ENCODE data around the gene LHX3. TPM values are rescaled to one million over a fixed set of nuclear protein-coding genes. Genes with fewer than 3 reads are reported as not detected.

Gene LHX3
- total RNA-seq, 2 experiments from 2014 or later = not detected

DNA sequence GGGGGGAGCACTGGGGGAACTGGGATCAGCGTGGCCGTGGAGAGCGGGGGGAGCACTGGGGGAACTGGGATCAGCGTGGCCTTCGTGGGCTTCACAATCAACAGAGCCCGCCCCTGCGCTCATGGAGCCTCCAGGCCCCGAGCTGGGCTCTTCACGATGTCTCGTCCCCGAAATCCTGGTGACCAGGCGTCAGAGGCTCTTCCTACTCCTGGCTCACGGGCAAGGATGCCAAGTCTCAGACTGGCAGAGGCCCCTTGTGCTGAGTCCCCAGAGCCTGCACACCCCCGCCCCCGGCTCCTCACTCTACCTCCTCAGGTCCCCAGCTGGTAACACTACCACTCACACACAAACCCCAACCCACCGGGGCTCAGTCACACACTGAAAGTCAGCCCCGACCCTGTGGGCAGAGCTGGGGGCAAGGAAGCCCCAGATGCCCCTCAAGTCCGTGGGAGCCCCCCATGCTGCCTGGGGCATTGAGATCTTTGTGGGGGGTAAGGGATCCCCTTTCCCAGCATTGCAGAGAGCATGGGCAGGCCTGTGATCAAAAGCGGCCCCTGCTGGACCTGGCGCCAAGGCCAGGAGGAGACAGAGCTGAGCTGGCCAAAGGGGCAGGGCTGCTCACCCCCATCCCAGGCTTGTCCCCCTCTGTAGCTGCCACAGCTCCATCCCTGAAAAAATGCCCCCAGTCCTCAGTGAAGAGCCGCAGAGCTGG is 26.7 kb downstream of the LHX3 start:
- Mint-ChIP-seq H3K9me3 (no peaks in the 10 kb centered on the region), H3K4me3 (no peak overlapping the region), H3K36me3 (ENCODE audit: low read depth) (no peaks in the 10 kb centered on the region), H3K4me1 (no peaks in the 10 kb centered on the region), H3K27me3 (no peaks in the 10 kb centered on the region), H3K27ac (no peak overlapping the region)
- no peak for DNase-seq
- ChIA-PET POLR2A (no interaction called here), CTCF (no interaction called here)

- ChIA-PET POLR2A (no interaction called here), CTCF (no interaction called here)
- Mint-ChIP-seq H3K9me3 (no peaks in the 10 kb centered on the region), H3K27ac (no peak overlapping the region), H3K36me3 (ENCODE audit: low read depth) (no peaks in the 10 kb centered on the region), H3K4me1 (no peaks in the 10 kb centered on the region), H3K27me3 (no peaks in the 10 kb centered on the region), H3K4me3 (no peak overlapping the region)
- DNase-seq = no peak
Observed at GRCh38 chr9:136177224-136177623, 27.7 kb downstream of the LHX3 start.

DNA sequence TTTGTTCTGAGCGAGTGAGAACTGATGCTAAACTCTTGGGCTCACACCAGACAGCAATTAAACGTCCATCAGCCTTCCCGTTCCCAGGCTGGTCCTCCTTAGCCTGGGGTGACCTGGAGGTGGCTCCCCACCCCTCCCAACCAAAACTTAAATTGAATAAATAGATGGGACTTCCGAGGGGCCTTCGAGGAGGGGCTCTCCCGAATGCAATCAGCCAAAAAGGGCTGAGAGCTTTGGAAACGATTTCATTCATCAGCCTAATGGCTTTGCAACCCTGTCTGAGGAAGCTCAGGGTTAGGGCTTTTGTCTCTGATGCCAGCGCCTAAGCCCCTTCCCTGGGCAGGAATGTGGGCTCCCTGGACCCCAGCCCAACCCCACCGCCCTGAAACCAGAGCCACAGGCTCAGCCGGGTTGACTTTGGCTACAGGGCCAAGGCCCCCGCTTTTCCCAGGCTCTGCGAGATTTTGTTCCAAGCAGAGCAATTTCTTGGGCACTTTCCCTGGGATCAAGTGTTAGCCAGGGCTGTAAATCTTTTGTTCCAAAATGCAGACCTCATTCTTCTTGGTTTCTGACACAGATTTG is 29.2 kb downstream of the LHX3 start:
- H3K27me3 Mint-ChIP-seq = no peaks in the 10 kb centered on the region
- no peaks in the 10 kb centered on the region for H3K9me3 Mint-ChIP-seq
- no peak for DNase-seq
- H3K36me3 Mint-ChIP-seq (ENCODE audit: low read depth) = no peaks in the 10 kb centered on the region
- H3K4me3 Mint-ChIP-seq = no peak overlapping the region
- H3K27ac Mint-ChIP-seq = no peak overlapping the region
- H3K4me1 Mint-ChIP-seq = no peaks in the 10 kb centered on the region
- ChIA-PET POLR2A (no interaction called here), CTCF (no interaction called here)

DNA sequence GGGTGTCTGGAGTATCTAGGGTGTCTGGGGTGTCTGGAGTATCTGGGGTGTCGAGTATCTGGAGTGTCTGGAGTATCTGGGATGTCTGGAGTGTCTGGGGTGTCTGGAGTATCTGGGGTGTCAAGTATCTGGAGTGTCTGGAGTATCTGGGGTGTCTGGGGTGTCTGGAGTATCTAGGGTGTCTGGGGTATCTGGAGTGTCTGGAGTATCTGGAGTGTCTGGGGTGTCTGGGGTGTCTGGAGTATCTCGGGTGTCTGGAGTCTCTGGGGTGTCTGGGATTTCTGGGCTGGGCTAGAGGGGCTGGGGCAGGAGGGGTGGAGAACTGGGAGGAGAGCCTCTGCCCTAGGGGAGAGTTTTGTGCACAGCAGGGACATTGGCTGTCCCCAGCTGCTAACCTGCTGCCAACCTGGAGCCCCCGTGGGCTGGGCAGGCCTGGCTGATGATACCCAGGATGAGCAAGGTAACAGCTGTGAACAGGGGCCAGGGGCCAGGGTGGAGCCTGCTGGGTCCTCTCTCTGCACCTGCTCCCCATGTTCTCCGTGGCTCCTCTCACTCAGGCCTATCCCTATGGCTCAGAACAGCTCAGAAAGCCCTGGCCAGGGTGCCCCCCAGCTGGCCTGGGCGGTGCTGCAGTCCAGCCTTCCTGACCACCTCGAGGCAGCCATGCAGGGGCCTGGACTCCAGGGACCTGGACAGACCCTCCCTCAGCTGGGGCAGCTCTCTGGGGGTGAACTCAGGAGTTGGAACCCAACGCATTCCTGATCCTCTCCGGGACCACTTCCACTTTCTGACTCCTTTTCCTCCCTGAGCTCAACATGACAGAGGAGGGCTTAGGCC is 29.9 kb downstream of the LHX3 start:
- Mint-ChIP-seq H3K27me3 (no peaks in the 10 kb centered on the region), H3K9me3 (no peaks in the 10 kb centered on the region), H3K4me3 (no peak overlapping the region), H3K27ac (no peak overlapping the region), H3K36me3 (ENCODE audit: low read depth) (no peaks in the 10 kb centered on the region), H3K4me1 (no peaks in the 10 kb centered on the region)
- POLR2A ChIA-PET = no interaction called here
- CTCF ChIA-PET = interaction anchor here (0.5 kb wide), 1 partner anchor 1928 kb away, joined by 5 read pairs; no protein-coding TSS in a partner anchor
- no peak for DNase-seq

DNA sequence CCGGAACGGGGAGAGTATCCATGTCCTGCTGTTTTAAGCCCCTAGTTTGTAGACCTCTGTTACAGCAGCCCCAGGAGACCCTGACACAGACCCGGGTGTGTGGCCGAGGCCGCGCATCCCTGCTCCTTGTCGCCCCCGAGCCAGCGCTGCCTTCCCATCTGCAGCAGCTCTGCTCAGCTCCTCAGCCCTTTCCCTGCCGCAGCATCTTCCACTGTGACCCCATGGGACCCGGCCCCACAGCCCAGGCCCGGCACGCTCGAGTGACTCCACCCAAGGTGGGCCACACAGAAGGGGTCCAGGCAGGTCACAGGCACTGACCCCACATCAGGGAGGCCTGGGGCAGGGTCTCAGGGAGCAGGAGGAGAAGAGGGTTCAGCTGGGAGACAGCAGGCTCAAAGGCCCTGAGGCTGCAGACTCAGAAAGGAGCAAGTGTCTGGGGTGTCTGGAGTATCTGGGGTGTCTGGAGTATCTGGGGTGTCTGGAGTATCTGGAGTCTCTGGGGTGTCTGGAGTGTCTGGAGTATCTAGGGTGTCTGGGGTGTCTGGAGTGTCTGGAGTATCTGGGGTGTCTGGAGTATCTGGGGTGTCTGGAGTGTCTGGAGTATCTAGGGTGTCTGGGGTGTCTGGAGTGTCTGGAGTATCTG is 31.2 kb downstream of the LHX3 start:
- Mint-ChIP-seq H3K27me3 (no peaks in the 10 kb centered on the region), H3K4me1 (no peaks in the 10 kb centered on the region), H3K27ac (no peak overlapping the region), H3K4me3 (no peak overlapping the region), H3K9me3 (no peaks in the 10 kb centered on the region), H3K36me3 (ENCODE audit: low read depth) (no peaks in the 10 kb centered on the region)
- CTCF ChIA-PET = no interaction called here
- no peak for DNase-seq
- POLR2A ChIA-PET = no interaction called here

- CTCF ChIA-PET = no interaction called here
- H3K36me3 Mint-ChIP-seq (ENCODE audit: low read depth) = no peaks in the 10 kb centered on the region
- no peaks in the 10 kb centered on the region for H3K27me3 Mint-ChIP-seq
- DNase-seq = no peak
- H3K4me3 Mint-ChIP-seq = no peak overlapping the region
- POLR2A ChIA-PET = no interaction called here
- H3K4me1 Mint-ChIP-seq = no peaks in the 10 kb centered on the region
- no peak overlapping the region for H3K27ac Mint-ChIP-seq
- no peaks in the 10 kb centered on the region for H3K9me3 Mint-ChIP-seq
Observed at GRCh38 chr9:136172412-136173079, 32.4 kb downstream of the LHX3 start.

DNA sequence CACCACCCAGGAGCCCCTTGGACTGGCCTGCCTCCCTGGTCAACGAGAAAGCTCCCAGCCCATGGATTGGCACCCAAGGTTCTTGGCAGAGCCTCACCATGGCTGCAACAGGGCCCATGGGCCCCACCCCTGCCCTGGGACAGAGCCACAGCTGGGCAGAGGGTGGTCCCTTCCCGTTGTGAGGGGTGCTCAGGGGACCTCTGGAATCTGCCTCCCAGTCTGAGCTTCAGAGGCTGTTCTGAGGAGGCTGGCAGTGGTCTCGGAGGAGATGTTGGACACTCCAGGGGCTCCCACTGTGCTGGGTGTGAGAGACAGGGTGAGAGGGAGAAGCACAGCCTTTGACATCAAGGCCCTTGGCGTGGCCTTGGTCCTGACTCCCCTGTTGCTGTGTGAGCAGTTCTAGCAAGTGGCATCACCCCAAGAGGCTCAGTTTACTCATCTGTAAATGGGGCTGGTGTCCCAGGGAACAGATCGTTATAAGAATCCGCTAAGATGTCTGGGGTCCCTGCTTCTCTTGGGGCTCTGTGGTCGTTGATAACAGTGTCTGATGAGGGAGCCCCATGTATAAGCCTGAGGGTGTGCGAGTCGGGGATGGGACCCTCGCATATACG is 33.0 kb downstream of the LHX3 start:
- no peak for DNase-seq
- Mint-ChIP-seq H3K9me3 (no peaks in the 10 kb centered on the region), H3K4me1 (no peaks in the 10 kb centered on the region), H3K4me3 (no peak overlapping the region), H3K36me3 (ENCODE audit: low read depth) (no peaks in the 10 kb centered on the region), H3K27me3 (no peaks in the 10 kb centered on the region), H3K27ac (no peak overlapping the region)
- ChIA-PET POLR2A (no interaction called here), CTCF (interaction anchor here (0.6 kb wide), 1 partner anchor 1113 kb away, joined by 3 read pairs; no protein-coding TSS in a partner anchor)

DNA sequence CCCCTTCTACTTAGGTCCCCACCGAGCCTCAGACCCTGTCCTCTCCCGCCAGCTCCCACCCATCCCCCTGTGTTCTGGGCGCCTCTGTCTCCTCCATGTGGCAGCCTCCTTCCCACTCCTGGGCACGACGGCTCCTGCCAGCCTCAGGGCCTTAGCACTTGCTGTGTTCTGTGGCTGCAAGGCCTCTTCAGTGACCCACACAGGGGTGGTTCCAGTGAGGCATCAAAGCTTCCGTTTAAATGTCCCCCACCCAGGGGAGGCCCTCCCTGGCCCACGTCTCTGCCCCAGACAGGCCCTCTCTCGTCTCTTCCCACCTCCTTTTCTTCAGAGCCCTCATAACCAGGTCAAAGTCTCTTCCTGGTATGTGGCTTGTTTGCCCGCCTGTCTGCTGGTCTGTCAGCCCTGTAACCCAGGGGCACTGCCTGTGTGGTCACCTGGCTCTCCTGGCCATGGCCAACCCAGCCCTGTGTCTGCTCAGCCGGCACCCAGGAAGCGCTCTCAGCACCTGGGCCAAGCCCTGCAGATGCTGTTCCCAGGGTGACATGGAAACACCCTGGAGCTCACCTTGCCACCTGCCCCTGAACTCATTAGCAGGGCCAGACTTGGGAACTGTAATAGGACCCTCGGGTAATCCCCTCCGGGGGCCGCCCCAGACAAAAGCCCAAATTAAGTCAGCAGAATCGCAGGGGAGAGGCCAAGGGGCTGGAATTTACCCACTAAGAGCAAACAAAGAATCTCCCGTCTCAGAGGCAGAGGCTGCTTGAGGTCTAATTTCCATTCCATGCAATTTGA is 33.7 kb downstream of the LHX3 start:
- H3K4me3 Mint-ChIP-seq = no peak overlapping the region
- H3K27ac Mint-ChIP-seq = no peak overlapping the region
- no peaks in the 10 kb centered on the region for H3K36me3 Mint-ChIP-seq (ENCODE audit: low read depth)
- H3K27me3 Mint-ChIP-seq = no peaks in the 10 kb centered on the region
- ChIA-PET POLR2A (no interaction called here), CTCF (interaction anchor here (0.6 to 1.2 kb wide), 2 partner anchors 96 to 1114 kb away, joined by 3 to 5 read pairs; no protein-coding TSS in a partner anchor)
- DNase-seq = no peak
- H3K4me1 Mint-ChIP-seq = no peaks in the 10 kb centered on the region
- H3K9me3 Mint-ChIP-seq = no peaks in the 10 kb centered on the region

- ChIA-PET POLR2A (no interaction called here), CTCF (interaction anchor here (1.2 kb wide), 1 partner anchor 97 kb away, joined by 5 read pairs; no protein-coding TSS in a partner anchor)
- Mint-ChIP-seq H3K27ac (no peak overlapping the region), H3K9me3 (no peaks in the 10 kb centered on the region), H3K27me3 (no peaks in the 10 kb centered on the region), H3K4me1 (no peaks in the 10 kb centered on the region), H3K4me3 (no peak overlapping the region), H3K36me3 (ENCODE audit: low read depth) (no peaks in the 10 kb centered on the region)
- DNase-seq = peak; percentile 51
Observed at GRCh38 chr9:136170006-136170901, 34.7 kb downstream of the LHX3 start.

GRCh38 chr9:136169495-136169894 is 35.4 kb downstream of the LHX3 start:
- Mint-ChIP-seq H3K36me3 (ENCODE audit: low read depth) (no peaks in the 10 kb centered on the region), H3K4me3 (no peak overlapping the region), H3K4me1 (no peaks in the 10 kb centered on the region), H3K27ac (no peak overlapping the region), H3K9me3 (no peaks in the 10 kb centered on the region), H3K27me3 (no peaks in the 10 kb centered on the region)
- CTCF ChIA-PET = no interaction called here
- DNase-seq = no peak
- POLR2A ChIA-PET = no interaction called here

DNA sequence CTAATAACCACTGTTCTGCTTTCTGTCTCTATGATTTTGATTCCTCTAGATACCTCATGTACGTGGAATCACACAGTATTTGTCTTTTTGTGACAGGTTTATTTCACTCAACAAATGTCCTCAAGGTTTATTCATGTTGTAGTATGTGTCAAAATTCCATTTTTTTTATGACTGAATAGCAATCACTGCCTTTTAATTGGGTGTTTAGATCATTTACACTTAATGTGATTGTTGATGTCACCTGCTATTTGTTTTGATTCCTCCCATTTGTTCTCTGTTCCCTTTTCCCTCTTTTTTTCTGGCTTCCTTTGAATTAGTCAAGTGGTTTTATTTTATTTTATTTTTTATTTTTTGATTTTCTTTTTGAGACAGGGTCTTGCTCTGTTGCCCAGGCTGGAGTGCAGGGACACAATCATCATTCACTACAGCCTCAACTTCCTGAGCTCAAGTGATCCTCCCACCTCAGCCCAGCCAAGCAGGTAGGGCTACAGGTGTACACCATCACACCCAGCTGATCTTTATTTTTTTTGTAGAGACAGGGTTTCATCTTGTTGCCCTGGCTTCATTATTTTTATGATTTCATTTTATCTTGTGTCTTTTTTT is 41.6 kb downstream of the LHX3 start:
- Mint-ChIP-seq H3K4me1 (no peaks in the 10 kb centered on the region), H3K27me3 (peaks cover 2% of the 10 kb centered on the region), H3K27ac (no peak overlapping the region), H3K36me3 (ENCODE audit: low read depth) (no peaks in the 10 kb centered on the region), H3K4me3 (no peak overlapping the region), H3K9me3 (peaks cover 2% of the 10 kb centered on the region)
- ChIA-PET CTCF (no interaction called here), POLR2A (no interaction called here)
- no peak for DNase-seq

Data from activated CD4-positive, alpha-beta T cell treated with anti-CD3 and anti-CD28 coated beads, Interleukin-2, amount 10 ng/mL, durations not matched to agents 7 days and 5 days (primary cell).